Mesenchymal stem cell (in vitro differentiated cells and primary cell): ENCODE measurements around the gene CNTNAP1.

Experiments used
- DNase-seq: peaks from one replicate; pipeline ENCODE4 v3.0.0-alpha.2; 2013
- H2AFZ ChIP-seq: one replicate; pipeline ENCODE4 v1.6.1; 2013; ENCODE audit warnings: low read depth, mild to moderate bottlenecking, control low read depth, inconsistent platforms, low read length, moderate library complexity
- H2AK5ac ChIP-seq: 2 replicates; pipeline ENCODE4 v1.6.1; 2013; ENCODE audit warnings: low read length, moderate library complexity, mild to moderate bottlenecking, inconsistent platforms; ENCODE audit not compliant: severe bottlenecking
- H2BK120ac ChIP-seq: one replicate; pipeline ENCODE4 v1.6.1; 2013; ENCODE audit warnings: low read depth, mild to moderate bottlenecking, inconsistent platforms, low read length, moderate library complexity
- H2BK12ac ChIP-seq, 2 experiments: one replicate each; pipeline ENCODE4 v1.6.1; 2013; ENCODE audit warnings: inconsistent platforms in 2 of 2, low read length in 2 of 2, mild to moderate bottlenecking in 2 of 2, moderate library complexity in 2 of 2, control low read depth in 1 of 2
- H2BK15ac ChIP-seq: one replicate; pipeline ENCODE4 v1.6.1; 2013; ENCODE audit warnings: mild to moderate bottlenecking, low read depth, inconsistent platforms; ENCODE audit not compliant: poor library complexity, severe bottlenecking
- H2BK5ac ChIP-seq: 2 replicates; pipeline ENCODE4 v1.6.1; 2013; ENCODE audit warnings: low read depth, mild to moderate bottlenecking, low read length, control low read depth, inconsistent platforms; ENCODE audit not compliant: poor library complexity, severe bottlenecking
- H3K14ac ChIP-seq, 2 experiments: one replicate each; pipeline ENCODE4 v1.6.1; 2013; ENCODE audit warnings: inconsistent platforms in 2 of 2, low read length in 2 of 2, control low read depth in 1 of 2, mild to moderate bottlenecking in 1 of 2, moderate library complexity in 1 of 2
- H3K18ac ChIP-seq, 2 experiments: one replicate each; pipeline ENCODE4 v1.6.1; 2013; ENCODE audit warnings: inconsistent platforms in 2 of 2, low read length in 2 of 2, control low read depth in 1 of 2, low read depth in 1 of 2, mild to moderate bottlenecking in 1 of 2
- H3K23ac ChIP-seq, 2 experiments: one replicate each; pipeline ENCODE4 v1.6.1; 2013; ENCODE audit warnings: inconsistent platforms in 2 of 2, low read length in 2 of 2, mild to moderate bottlenecking in 2 of 2, moderate library complexity in 2 of 2, control low read depth in 1 of 2
- H3K27ac ChIP-seq: 2 replicates; pipeline ENCODE4 v1.5.1; 2013; ENCODE audit warnings: mild to moderate bottlenecking, moderate library complexity, low read length, control low read depth, inconsistent platforms; ENCODE audit not compliant: poor library complexity, severe bottlenecking
- H3K27me3 ChIP-seq, 2 experiments: 2 replicates each; pipeline versions ENCODE4 v1.6.1 to v1.7.0; 2013; ENCODE audit warnings: low read length in 2 of 2, mild to moderate bottlenecking in 2 of 2, moderate library complexity in 2 of 2, control low read depth in 1 of 2, inconsistent platforms in 1 of 2; ENCODE audit not compliant: control insufficient read depth in 1 of 2, insufficient read depth in 1 of 2
- H3K36me3 ChIP-seq, 2 experiments: 2 replicates each; pipeline versions ENCODE4 v1.6.1 to v1.7.0; 2013; ENCODE audit warnings: low read length in 2 of 2, control low read depth in 1 of 2, inconsistent platforms in 1 of 2, low read depth in 1 of 2, mild to moderate bottlenecking in 1 of 2; ENCODE audit not compliant: insufficient read depth in 2 of 2, control insufficient read depth in 1 of 2
- H3K4ac ChIP-seq, 2 experiments: one replicate each; pipeline ENCODE4 v1.6.1; 2013; ENCODE audit warnings: inconsistent platforms in 2 of 2, low read length in 2 of 2, mild to moderate bottlenecking in 2 of 2, moderate library complexity in 2 of 2, control low read depth in 1 of 2, low read depth in 1 of 2
- H3K4me1 ChIP-seq: 2 replicates; pipeline ENCODE4 v1.6.1; 2013; ENCODE audit warnings: low read depth, low read length, control low read depth; ENCODE audit not compliant: control insufficient read depth, insufficient read depth
- H3K4me2 ChIP-seq: 2 replicates; pipeline ENCODE4 v1.6.1; 2013; ENCODE audit warnings: low read length, mild to moderate bottlenecking, inconsistent platforms; ENCODE audit not compliant: poor library complexity, severe bottlenecking
- H3K4me3 ChIP-seq, 2 experiments: 2 replicates each; pipeline versions ENCODE4 v1.5.1 to v1.7.0; 2013; ENCODE audit warnings: low read length in 2 of 2, mild to moderate bottlenecking in 2 of 2, control low read depth in 1 of 2, low read depth in 1 of 2; ENCODE audit not compliant: insufficient read depth in 1 of 2
- H3K79me1 ChIP-seq: replicated peaks from 2 replicates; pipeline ENCODE4 v1.6.1; 2013; ENCODE audit warnings: mild to moderate bottlenecking, control low read depth, low read length, inconsistent platforms; ENCODE audit not compliant: poor library complexity, severe bottlenecking
- H3K9ac ChIP-seq: 2 replicates; pipeline ENCODE4 v1.7.0; 2013; ENCODE audit warnings: mild to moderate bottlenecking, low read length, moderate library complexity
- H3K9me3 ChIP-seq: 2 replicates; pipeline ENCODE4 v1.7.0; 2013; ENCODE audit warnings: mild to moderate bottlenecking, low read length; ENCODE audit not compliant: control insufficient read depth
- H4K8ac ChIP-seq: one replicate; pipeline ENCODE4 v1.6.1; 2013; ENCODE audit warnings: inconsistent platforms, mild to moderate bottlenecking, low read length, moderate library complexity
- H4K91ac ChIP-seq: one replicate; pipeline ENCODE4 v1.6.1; 2013; ENCODE audit warnings: mild to moderate bottlenecking, low read length, inconsistent platforms
- WGBS: methylation state at CpG from one replicate; pipeline ENCODE4 v1.1.7; 2013; ENCODE audit warnings: mixed read lengths; 5-methylcytosine and 5-hydroxymethylcytosine counted together

Gene CNTNAP1

GRCh38 chr17:42720996-42721583, 38.8 kb downstream of the CNTNAP1 start:
- no peak overlapping the region for H3K23ac ChIP-seq
- no peak overlapping the region for H4K91ac ChIP-seq
- 0% methylated on average over 1 of the region's 2 CpGs for WGBS
- no peak overlapping the region for H3K18ac ChIP-seq
- H3K79me1 ChIP-seq: no peaks in the 10 kb centered on the region
- no peaks in the 10 kb centered on the region for H3K4me1 ChIP-seq
- no peaks in the 10 kb centered on the region for H3K27me3 ChIP-seq
- peaks cover 26 to 89% of the 10 kb centered on the region in 2 experiments for H3K36me3 ChIP-seq
- no peak overlapping the region for H2BK5ac ChIP-seq
- H2BK12ac ChIP-seq: no peak overlapping the region
- no peak overlapping the region for H2BK120ac ChIP-seq
- DNase-seq: peak; percentile 73
- no peak overlapping the region for H3K14ac ChIP-seq
- H3K27ac ChIP-seq: no peak overlapping the region
- H3K9me3 ChIP-seq: no peaks in the 10 kb centered on the region
- no peak overlapping the region for H2AFZ ChIP-seq
- H3K9ac ChIP-seq: no peak overlapping the region
- no peak overlapping the region for H3K4ac ChIP-seq
- H3K4me3 ChIP-seq: no peak overlapping the region
- H2AK5ac ChIP-seq: no peak overlapping the region
- no peak overlapping the region for H3K4me2 ChIP-seq
- H4K8ac ChIP-seq: no peak overlapping the region
- H2BK15ac ChIP-seq: no peak overlapping the region

- H3K23ac ChIP-seq: no peak overlapping the region
- no peak overlapping the region for H3K27ac ChIP-seq
- H4K91ac ChIP-seq: no peak overlapping the region
- H3K14ac ChIP-seq: no peak overlapping the region
- H3K36me3 ChIP-seq: peaks cover 19 to 80% of the 10 kb centered on the region in 2 experiments
- no peaks in the 10 kb centered on the region for H3K27me3 ChIP-seq
- H4K8ac ChIP-seq: no peak overlapping the region
- no peak overlapping the region for H2BK120ac ChIP-seq
- no peak overlapping the region for H2BK15ac ChIP-seq
- H3K79me1 ChIP-seq: no peaks in the 10 kb centered on the region
- 75% methylated on average over 1 of the region's 3 CpGs for WGBS
- no peaks in the 10 kb centered on the region for H3K4me1 ChIP-seq
- no peak overlapping the region for H2BK5ac ChIP-seq
- no peak overlapping the region for H2AK5ac ChIP-seq
- H2BK12ac ChIP-seq: no peak overlapping the region
- H3K9me3 ChIP-seq: no peaks in the 10 kb centered on the region
- no peak overlapping the region for H3K4me3 ChIP-seq
- no peak overlapping the region for H2AFZ ChIP-seq
- no peak overlapping the region for H3K4ac ChIP-seq
- no peak overlapping the region for H3K4me2 ChIP-seq
- DNase-seq: no peak
- H3K18ac ChIP-seq: no peak overlapping the region
- H3K9ac ChIP-seq: no peak overlapping the region
These were observed 41.3 kb downstream of the CNTNAP1 start for GRCh38 chr17:42723636-42724035.

- no peak overlapping the region for H4K91ac ChIP-seq
- no peaks in the 10 kb centered on the region for H3K79me1 ChIP-seq
- no peak overlapping the region for H2AK5ac ChIP-seq
- no peak overlapping the region for H3K4me3 ChIP-seq
- no peak overlapping the region for H2BK12ac ChIP-seq
- H3K4me1 ChIP-seq: no peaks in the 10 kb centered on the region
- no peak overlapping the region for H3K18ac ChIP-seq
- no peak overlapping the region for H3K4me2 ChIP-seq
- DNase-seq: no peak
- no peak overlapping the region for H4K8ac ChIP-seq
- 98% methylated on average over 3 of the region's 6 CpGs for WGBS
- no peak overlapping the region for H2BK120ac ChIP-seq
- H3K9me3 ChIP-seq: no peaks in the 10 kb centered on the region
- no peak overlapping the region for H3K4ac ChIP-seq
- no peak overlapping the region for H3K27ac ChIP-seq
- no peak overlapping the region for H2BK5ac ChIP-seq
- no peaks in the 10 kb centered on the region for H3K27me3 ChIP-seq
- H2BK15ac ChIP-seq: no peak overlapping the region
- H2AFZ ChIP-seq: no peak overlapping the region
- no peak overlapping the region for H3K9ac ChIP-seq
- no peak overlapping the region for H3K23ac ChIP-seq
- no peak overlapping the region for H3K14ac ChIP-seq
- H3K36me3 ChIP-seq: peaks cover 19 to 77% of the 10 kb centered on the region in 2 experiments
These were observed 42.8 kb downstream of the CNTNAP1 start for GRCh38 chr17:42725143-42725542.

- no peak overlapping the region for H4K91ac ChIP-seq
- H2BK120ac ChIP-seq: no peak overlapping the region
- no peak overlapping the region for H4K8ac ChIP-seq
- H3K4ac ChIP-seq: no peak overlapping the region
- H3K27me3 ChIP-seq: no peaks in the 10 kb centered on the region
- WGBS: no CpG with 5 or more reads among the region's 1 CpG
- no peak overlapping the region for H2BK15ac ChIP-seq
- H3K79me1 ChIP-seq: peaks cover 28% of the 10 kb centered on the region
- no peak overlapping the region for H3K27ac ChIP-seq
- H3K4me2 ChIP-seq: no peak overlapping the region
- H2BK12ac ChIP-seq: no peak overlapping the region
- DNase-seq: no peak
- no peak overlapping the region for H3K18ac ChIP-seq
- H3K14ac ChIP-seq: no peak overlapping the region
- H3K4me3 ChIP-seq: no peak overlapping the region
- H2AK5ac ChIP-seq: no peak overlapping the region
- H3K4me1 ChIP-seq: peaks cover 10% of the 10 kb centered on the region
- H3K36me3 ChIP-seq: peaks cover 7 to 12% of the 10 kb centered on the region in 2 experiments
- no peaks in the 10 kb centered on the region for H3K9me3 ChIP-seq
- H2AFZ ChIP-seq: no peak overlapping the region
- no peak overlapping the region for H3K23ac ChIP-seq
- no peak overlapping the region for H2BK5ac ChIP-seq
- H3K9ac ChIP-seq: no peak overlapping the region
These were observed 58.4 kb downstream of the CNTNAP1 start for GRCh38 chr17:42740699-42741098.
